Testis (tissue), 2 donors: ENCODE measurements around the gene LIPE.

Experiments used
- POLR2A ChIP-seq: fragments of 450-650 bp; IDR thresholded peaks from one replicate; pipeline ENCODE4 v1.6.1; 2017; ENCODE audit warnings: antibody characterized with exemption, mild to moderate bottlenecking, moderate library complexity
- TF ChIP-seq, protein P1 (sequence below), 3 experiments: fragments of 450-650 bp in 2 of 3; fragments of 200-600 bp in 1 of 3; sonication (generic) in 1 of 3; IDR thresholded peaks; one replicate each; pipeline ENCODE4 v1.5.1; 2016 to 2019; ENCODE audit warnings: antibody characterized with exemption in 3 of 3, mild to moderate bottlenecking in 2 of 3, moderate library complexity in 1 of 3

GRCh38 chr19:42357290-42357689 is 69.9 kb downstream of the LIPE start:
- TF ChIP-seq, protein P1, sequence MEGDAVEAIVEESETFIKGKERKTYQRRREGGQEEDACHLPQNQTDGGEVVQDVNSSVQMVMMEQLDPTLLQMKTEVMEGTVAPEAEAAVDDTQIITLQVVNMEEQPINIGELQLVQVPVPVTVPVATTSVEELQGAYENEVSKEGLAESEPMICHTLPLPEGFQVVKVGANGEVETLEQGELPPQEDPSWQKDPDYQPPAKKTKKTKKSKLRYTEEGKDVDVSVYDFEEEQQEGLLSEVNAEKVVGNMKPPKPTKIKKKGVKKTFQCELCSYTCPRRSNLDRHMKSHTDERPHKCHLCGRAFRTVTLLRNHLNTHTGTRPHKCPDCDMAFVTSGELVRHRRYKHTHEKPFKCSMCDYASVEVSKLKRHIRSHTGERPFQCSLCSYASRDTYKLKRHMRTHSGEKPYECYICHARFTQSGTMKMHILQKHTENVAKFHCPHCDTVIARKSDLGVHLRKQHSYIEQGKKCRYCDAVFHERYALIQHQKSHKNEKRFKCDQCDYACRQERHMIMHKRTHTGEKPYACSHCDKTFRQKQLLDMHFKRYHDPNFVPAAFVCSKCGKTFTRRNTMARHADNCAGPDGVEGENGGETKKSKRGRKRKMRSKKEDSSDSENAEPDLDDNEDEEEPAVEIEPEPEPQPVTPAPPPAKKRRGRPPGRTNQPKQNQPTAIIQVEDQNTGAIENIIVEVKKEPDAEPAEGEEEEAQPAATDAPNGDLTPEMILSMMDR (IDR thresholded peaks at IDR 0.05), result no peak
- TF ChIP-seq POLR2A, result no peak
